HG03460 (cell line): Measurements from ENCODE around the gene SUN1.
"Not testable (repeated sequence)": the region's sequence is repeated elsewhere in the genome, so short reads cannot be mapped to it uniquely, and the experiment has no call there.

Experiments used
- ATAC-seq: cut with Tn5 transposase; IDR thresholded peaks from one replicate; pipeline ENCODE4 v1.9.1; 2021; ENCODE audit not compliant: unreplicated experiment

Gene SUN1

DNA sequence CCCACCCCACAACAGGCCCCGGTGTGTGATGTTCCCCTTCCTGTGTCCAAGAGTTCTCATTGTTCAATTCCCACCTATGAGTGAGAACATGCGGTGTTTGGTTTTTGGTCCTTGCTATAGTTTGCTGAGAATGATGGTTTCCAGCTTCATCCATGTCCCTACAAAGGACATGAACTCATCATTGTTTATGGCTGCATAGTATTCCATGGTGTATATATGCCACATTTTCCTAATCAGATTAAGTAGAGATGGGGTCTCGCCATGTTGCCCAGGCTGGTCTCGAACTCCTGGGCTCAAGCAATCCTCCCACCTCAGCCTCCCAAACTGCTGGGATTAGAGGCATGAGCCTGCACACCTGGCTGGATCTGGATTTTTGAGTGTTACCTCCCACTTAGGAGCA lies 28.5 kb upstream of the SUN1 start:
- not testable (repeated sequence) for ATAC-seq

DNA sequence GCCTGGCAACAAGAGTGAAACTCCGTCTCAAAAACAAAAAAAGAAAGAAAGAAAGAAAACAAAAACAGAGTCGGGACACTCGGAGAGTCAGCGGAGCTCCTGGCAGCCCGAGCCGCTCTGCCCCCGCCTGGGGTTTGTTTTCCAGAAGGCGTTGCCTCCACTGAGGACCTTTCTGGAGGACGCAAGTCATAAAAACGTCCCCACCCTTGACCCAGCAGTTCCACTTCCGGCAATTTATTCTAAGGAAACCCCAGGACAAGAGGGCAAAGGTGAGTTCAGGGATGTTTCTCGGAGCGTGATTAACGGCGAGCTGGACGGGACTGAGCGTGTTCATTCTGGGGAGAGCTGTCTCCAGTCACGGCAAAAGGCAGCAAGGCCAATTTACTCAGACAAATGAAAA lies 27.0 kb upstream of the SUN1 start:
- no peak for ATAC-seq

DNA sequence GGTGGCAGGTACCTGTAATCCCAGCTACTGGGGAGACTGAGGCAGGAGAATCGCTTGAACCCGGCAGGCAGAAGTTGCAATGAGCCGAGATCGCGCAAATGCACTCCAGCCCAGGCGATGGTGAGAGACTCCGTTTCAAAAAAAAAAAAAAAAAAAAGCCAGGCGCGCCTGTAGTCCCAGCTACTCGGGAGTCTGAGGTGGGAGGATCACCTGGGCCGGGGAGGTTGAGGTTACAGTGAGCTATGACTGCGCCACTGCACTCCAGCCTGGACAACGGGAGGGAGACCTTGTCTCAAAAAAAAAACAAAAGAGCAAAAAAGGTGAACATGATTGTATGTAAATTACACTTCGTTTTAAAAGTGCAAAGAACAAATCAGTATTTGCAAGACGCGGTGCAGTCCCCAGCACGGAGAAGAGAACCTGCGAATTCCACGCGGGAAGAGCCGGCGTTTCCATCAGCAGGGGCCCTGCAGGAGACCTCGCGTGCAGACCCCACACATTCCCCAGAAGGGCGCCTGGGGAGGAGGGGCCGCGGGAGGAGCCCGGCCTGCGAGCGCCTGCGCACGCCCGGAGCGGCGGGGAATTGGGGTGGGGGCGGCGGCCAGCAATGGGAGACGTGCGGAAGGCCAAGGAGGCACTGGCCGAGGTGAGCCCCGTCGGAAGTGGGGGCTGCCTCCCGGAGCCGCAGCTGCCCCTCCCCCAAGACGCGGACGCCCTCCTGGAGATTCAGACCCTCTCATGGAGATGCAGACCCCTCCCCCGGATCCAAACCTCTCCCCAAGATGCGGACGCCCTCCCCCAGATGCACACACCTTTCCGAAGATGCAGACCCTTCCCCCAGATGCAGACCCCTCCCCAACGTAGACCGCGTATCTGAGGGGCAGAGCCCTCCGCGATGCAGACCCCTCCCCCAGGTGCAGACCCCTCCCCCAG lies 16.7 kb upstream of the SUN1 start:
- ATAC-seq: no peak

DNA sequence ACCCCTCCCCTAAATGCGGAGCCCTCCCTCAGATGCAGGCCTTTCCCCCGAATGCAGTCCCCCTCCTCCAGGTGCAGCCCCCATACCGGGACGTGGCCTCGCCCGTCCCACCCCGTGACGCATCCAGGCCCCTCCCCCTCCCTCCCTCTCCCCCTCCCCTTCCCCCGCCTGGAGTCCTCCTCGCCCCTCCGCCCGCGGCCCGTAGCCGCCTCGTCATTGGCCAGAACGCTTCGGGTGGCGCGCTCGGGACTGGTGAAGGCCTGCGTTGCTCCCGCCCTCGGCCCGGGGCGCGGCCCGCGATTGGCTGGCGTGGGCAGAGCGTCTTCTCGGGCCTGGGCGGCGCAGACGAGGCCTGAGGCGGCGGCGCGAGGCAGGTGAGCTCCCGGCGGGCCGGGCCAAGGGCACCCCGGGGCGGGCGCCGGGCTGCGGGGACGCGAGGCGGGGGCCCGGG lies 16.0 kb upstream of the SUN1 start:
- peak; percentile 83 for ATAC-seq

DNA sequence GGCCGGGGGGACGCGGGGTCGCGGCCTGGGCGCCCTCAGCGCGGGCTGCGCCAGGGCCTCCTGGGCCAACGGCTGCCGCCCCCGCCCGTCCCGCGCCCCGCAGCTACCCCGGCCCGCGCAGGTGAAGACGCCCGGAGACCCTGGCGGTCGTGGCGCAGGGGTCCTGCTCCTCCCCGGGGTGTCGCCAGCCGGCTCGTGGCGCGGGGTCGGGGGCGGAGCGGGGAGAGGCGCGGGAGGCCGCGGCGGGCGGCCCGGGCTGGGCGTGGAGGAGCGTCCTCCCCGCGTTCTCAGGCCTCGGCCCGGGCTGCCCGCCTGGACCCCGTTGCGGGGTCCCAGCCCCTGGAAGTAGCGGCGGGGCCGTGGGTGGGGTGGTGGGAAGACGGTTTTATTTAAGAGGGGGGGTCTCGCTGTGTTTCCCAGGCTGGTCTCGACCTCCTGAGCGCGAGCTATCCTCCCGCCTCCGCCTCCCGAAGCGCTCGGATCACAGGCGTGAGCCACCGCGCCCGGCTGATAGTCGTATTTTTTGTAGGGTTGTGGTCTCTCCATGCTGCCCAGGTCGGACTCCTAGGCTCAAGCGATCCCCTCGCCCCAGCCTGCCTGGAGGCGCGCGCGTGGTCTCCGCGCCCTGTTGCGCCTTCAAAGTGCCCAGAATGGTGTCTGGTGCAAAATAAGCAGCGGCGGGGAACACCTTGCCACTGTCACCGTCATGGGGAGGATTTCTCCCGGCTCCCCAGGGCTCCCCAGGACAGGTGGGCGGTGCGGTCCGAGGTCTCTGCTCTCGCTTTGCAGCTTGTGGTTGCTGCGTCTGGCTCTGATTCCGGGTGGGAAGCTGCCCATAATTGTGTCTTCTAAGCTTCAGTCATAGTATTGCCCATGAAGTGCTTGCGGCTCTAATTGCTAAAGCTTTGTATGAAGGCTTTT lies 15.3 kb upstream of the SUN1 start:
- peak; percentile 7 for ATAC-seq

DNA sequence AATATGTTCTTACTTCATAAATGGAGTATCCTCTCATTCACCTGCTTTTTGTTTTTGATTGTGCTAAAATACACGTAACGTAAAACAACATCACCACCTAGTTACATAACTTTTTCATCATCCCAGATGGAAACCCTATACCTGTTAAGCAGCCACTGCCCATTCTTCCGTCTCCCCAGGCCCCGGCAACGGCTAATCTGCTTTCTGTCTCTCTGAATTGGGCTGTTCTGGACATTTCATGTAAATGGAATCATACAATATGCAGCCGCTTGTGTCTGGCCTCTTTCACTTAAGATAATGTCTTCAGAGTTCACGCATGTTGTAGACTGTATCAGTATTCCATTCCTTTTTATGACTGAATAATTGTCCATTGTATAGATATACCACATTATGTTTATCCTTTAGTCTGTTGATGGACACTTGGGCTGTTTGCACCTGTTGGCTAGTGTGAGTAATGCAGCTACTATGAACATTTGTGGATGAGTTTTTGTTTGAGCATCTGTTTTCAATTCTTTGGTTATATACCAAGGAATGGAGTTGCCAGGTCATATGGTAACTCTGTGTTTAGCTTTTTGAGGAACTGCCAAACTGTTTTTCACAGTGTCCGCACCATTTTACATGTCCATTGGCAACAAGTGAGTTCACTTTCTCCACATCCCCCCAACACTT lies 14.1 kb upstream of the SUN1 start:
- ATAC-seq: no peak

DNA sequence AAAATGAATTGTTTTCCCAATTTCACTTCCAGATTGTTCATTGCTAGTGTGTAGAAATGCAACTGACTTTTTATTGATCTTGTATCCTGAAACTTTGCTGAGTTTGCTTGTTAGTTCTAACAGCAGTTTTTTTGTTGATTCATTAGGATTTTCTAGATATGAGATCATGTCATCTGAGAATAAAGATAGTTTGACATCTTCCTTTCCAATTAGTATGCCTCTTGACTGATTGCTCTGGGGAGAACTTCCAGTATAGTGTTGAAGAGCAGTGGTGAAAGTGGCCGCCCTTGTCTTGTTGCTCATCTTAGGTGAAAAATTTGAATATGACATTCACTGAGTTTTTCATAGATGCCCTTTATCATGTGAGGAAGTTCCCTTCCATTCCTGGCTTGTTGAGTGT lies 11.9 kb upstream of the SUN1 start:
- no peak for ATAC-seq

DNA sequence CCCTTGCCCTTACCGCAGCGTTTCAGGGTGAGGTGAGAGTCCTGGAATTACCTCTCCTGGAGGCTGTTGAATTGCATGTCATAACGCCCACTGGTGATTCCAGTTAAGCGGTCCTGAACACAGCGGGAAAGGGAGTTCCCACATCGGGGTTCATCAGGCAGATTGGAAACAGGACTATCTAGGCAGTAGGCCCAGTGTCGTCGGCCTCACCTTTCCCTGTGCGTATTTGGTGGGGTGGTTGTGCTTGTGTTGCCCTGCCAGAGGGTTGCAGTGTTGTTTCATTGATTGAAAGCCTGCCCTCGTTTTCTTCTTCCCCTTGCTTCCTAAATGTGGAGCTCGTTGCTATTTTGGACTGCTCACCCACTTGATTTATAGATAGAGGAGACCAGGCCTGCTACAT lies 10.6 kb upstream of the SUN1 start:
- ATAC-seq: no peak

DNA sequence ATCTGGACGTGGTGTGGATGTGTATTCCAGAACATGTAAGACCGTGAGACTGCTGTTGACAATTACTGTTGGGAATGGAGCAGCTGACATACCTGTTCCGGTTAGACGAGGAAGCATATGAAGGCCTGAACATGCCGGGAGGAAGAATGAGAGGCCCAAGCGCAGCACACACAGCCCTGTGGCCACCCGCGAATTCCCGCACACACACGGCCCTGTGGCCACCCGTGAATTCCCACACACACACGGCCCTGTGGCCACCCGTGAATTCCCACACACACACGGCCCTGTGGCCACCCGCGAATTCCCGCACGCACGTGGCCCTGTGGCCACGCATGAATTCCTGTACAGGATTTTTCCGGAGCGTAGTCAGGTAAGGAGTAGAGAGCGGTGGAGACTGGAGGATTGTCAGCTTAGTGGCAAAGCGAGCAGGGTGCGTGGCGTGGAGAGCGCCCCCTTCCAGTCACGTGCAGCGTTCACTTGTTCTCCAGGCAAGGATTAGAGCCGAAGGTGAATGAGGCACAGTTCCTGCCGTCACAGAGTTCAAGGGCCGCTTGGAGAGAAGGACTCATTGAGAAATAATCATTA lies 9.5 kb upstream of the SUN1 start:
- no peak for ATAC-seq

DNA sequence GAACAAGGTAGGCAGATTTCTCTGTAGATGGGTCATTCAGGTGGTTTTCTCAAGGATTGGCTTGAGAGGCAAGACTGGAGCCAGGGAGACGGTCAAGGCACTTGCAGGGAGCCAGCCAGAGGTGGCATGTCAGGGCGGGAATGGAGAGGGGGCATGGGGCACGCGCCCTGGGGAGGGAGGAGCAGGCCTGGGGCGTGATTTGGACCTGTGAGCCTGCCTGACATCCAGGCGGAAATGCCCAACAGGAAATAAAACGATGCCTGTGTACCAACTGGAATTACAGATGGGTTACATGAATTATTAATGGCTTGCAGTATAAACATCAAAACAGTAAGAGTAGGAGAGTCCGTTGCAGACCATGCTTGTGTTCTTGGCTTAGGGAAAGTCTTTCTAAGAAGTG lies 8.6 kb upstream of the SUN1 start:
- no peak for ATAC-seq

DNA sequence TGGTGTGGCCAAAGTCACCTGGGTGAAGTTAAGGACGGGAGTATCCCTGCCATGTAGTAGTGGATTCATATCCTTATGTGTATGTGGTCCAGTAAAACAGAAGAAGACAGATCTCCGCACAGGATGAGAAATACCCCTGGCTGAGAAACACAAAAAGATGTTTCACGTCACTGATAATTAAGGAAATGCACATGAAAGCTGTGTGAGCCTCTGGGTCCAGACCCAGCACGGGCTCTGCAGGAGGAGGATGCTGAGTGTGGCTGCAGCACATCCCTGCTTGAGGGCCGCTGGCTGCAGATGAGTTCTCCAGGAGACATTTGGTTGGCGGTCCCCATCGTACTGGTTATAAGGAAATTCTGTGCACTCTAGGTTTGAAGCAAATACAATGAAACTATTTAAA lies 8.2 kb upstream of the SUN1 start:
- ATAC-seq: no peak

DNA sequence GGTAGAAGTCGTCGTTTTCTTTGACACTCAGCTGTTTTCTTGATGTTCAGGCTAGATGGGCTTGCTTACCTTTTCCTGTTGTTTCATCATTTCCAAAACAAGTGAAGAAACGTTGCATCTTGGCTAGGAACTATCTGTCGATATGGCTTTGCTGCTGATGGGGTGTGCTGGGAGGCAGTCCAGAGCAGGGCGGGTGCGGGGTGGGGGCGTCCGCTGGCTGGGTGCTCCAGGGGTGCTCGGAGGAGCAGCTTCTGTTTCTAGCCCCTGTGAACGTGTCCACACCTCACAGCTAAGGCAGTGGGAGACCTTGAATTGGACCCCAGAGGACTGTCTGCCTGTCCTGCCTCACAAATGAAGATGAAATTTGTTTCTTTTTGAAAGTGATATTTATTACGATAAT lies 7.6 kb upstream of the SUN1 start:
- no peak for ATAC-seq

DNA sequence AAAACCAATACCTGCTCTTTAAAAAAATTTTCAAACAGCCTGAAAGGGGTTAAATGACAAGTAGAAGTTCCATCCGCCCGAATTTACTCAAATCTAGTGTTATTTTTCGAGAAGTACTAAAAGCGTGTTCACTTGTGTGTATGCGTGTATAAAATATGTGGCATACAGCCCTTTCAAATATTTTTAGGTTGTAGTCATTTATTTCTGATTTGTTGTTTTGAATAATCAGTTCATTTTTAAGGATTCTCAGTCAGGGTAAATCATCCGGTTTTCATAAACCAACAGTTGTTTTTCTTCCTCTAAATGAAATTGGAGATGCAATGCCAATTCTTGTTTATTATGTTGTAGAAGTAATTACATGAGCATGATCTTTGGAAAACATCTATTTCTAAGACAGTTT lies 6.9 kb upstream of the SUN1 start:
- no peak for ATAC-seq

DNA sequence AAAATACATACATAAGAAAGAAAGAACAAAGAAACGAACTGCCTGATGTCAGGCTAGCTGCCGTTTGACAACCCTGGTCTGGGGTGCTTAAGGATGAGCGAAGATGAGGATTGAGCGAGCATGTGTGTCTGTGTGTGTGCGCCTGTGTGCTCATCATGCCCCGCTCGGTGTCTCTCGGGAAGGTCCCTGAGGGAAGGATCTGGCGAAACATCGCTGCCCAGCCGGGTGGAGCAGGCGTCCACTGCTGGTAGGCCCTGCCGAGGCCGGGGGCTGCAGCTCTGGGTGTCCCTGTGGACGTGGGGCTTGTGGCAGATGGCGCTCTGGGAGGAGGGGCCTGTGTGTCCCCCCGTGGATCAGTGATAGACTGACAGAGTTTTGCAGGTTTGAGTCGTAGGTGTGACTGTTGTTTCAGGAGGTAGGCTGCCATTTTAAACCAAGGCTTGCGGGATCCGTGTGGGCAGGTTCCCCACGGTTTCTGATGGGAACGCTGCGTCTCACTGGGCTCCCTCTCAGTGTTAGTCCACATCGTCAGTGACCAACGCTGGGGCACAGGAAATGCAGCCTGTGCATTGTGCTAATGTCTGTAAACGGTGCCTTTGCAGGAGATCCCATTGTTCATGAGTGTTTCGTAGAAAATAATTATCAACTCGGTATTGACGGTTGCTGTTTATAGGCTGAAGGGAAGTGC lies 5.9 kb upstream of the SUN1 start:
- no peak for ATAC-seq

DNA sequence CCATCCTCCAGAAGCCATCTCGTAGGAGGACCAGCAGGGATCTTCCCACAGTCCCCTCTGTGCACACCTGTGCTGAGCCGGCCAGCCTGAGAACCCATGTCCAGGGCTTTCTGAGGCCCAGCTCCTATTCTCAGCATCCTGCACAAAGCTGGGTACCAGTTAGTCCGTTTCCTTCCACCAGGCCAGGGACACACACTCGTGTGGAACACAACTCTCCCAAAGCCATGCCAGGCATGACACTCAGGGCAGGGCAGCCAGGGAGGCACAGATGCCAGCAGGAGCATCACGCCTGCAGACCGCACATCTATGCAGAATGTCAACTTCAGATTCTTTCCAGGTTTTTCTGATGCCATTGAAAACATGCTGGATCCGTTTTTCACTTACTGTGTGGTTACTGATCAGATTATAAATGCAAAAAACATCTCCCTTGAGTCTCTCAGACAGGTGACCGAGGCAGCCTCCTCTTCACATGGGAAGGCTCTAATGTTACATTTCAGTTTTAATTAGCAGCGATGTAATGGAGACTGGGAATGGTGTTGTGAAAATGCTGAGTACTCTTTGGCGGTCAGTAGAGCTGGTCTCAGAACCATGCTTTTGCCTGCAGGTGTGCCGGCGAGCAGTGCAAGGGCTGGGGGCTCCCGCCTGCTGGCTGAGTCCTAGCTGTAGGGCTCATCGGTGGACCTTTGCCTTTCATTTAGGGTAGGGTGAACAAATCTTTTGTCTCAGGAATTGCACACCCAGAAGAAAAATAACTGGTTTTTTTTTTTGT lies 3.3 kb upstream of the SUN1 start:
- no peak for ATAC-seq

DNA sequence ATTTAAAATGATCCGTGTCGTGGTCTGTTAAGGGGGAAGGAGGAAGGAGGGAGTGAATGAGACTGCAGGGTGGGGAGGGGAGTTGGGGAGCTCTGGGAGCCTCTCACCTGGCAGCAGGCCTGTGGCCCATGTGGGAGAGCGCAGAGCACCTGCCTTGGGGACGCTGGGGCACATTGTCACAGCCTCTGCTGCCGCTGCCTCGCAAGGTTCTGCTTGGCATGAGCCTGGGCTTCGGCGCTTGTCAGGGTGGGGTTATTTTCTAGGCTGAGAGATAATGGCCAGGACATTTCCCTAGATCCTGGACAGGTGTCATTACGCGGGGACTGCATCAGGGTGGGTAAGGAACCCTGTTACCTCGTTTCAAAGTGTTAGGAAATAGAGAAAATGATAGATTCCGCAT lies 2.2 kb upstream of the SUN1 start:
- ATAC-seq: no peak

DNA sequence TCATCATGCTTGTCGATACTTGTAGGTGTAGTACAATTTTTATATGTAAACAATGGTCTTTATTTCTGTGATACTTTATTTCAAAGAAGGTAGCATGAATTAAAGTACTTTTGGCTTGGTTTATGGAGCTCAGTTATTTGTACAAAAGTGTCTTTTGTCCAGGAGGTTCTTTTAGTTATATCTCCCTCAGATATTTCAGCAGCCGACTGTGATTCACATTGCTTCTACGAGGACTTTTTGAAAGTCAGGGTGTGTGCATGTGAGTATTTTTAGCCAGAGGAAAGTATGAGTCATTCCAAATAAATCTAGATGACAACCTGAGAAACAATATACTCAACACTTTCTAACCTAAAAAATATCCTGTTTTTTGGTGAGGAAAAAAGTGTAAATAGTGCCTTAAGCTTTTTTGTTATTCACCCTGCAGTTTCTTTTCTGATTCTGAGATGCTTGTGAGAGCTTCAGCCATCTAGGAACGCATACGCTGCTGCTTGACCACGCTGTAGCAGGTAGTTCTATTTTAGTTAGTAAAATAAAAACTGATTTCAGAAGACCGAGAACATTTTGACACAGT lies 595 bp upstream of the SUN1 start:
- ATAC-seq: peak; percentile 52

DNA sequence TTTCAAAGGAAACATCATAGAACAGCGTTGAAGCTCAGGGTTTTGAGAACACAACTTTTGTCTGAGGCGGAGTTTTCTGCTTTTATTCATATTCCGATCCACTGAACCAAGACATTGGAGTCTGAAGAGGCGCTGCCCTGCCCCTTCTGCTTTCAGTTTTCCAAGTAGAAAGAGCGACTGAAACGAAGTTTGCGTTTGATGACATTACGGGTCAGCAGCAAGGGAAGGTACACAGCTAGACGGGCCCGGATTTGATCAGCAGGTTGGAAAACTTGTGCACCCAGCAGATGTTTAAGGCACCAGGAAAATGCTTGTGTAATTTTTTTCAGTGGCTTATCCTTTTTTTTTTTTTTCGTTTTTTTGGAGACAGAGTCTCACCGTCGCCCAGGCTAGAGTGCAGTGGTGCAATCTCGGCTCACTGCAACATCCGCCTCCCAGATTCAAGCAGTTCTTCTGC lies 720 bp downstream of the SUN1 start:
- no peak for ATAC-seq

DNA sequence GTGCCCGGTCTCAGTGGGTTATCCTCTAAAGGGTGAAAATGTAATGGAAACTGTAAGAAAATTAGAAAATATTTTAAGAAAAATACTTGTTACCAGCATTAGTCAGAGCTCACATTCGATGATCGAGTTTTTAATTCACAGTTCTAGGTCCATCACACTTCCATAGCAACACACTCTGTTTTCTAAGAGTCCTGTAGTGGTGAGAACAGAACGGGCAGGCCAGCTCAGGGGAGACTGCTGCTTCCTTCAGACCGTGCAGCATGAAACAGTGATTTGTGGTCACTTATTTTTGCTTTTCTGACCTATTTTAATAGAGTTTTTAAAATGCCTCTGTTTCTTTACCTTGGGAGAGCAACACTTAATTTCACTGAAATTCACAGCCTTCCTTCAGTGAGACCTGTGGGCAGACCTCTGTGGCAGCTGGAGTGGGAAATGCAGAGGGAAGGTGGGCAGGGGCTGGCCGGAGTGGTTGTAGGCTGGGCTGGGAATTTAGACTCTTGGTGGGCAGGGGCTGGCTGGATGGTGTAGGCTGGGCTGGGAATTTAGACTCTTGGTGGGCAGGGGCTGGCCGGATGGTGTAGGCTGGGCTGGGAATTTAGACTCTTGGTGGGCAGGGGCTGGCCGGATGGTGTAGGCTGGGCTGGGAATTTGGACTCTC lies 1.5 kb downstream of the SUN1 start:
- ATAC-seq: no peak
